GM18867 (cell line): ENCODE data around the gene SPEM3.

Experiments
- ATAC-seq: cut with Tn5 transposase; IDR thresholded peaks from one replicate; pipeline ENCODE4 v1.9.1; 2021; ENCODE audit warnings: mild to moderate bottlenecking, moderate library complexity; ENCODE audit not compliant: unreplicated experiment

SPEM3 gene

GRCh38 chr17:7403727-7403976 lies 25.0 kb upstream of the SPEM3 start:
- no peak for ATAC-seq

GRCh38 chr17:7403977-7404736 lies 24.5 kb upstream of the SPEM3 start, which contains the start of gene TMEM256:
Gene TMEM256 (minus strand): TSS chr17:7404097. CDS start chr17:7404084, 13 bp downstream.
- ATAC-seq: peak; percentile 90

- peak; percentile 20 for ATAC-seq
Measured at GRCh38 chr17:7404737-7405349, 23.8 kb upstream of the SPEM3 start.

GRCh38 chr17:7405350-7406234 lies 23.1 kb upstream of the SPEM3 start:
- no peak for ATAC-seq

GRCh38 chr17:7406235-7406825 lies 22.3 kb upstream of the SPEM3 start:
- no peak for ATAC-seq

- no peak for ATAC-seq
Measured at GRCh38 chr17:7407082-7407481, 21.6 kb upstream of the SPEM3 start.

- no peak for ATAC-seq
Measured at GRCh38 chr17:7407485-7408251, 21.0 kb upstream of the SPEM3 start, which contains the start of gene NLGN2. Gene NLGN2 (plus strand): TSS chr17:7407845. CDS start chr17:7408256, 411 bp downstream.

GRCh38 chr17:7408252-7408727 lies 20.4 kb upstream of the SPEM3 start:
- no peak for ATAC-seq

- no peak for ATAC-seq
Measured at GRCh38 chr17:7408863-7409262, 19.8 kb upstream of the SPEM3 start.

GRCh38 chr17:7409716-7410115 lies 18.9 kb upstream of the SPEM3 start:
- no peak for ATAC-seq

GRCh38 chr17:7410634-7411426 lies 17.8 kb upstream of the SPEM3 start:
- ATAC-seq: no peak

GRCh38 chr17:7411427-7411750 lies 17.3 kb upstream of the SPEM3 start:
- no peak for ATAC-seq

GRCh38 chr17:7413346-7413985 lies 15.2 kb upstream of the SPEM3 start:
- ATAC-seq: no peak

- ATAC-seq: no peak
Measured at GRCh38 chr17:7414837-7415236, 13.8 kb upstream of the SPEM3 start.

- no peak for ATAC-seq
Measured at GRCh38 chr17:7415784-7416183, 12.9 kb upstream of the SPEM3 start.

GRCh38 chr17:7416323-7416722 lies 12.3 kb upstream of the SPEM3 start:
- no peak for ATAC-seq

- ATAC-seq: no peak
Measured at GRCh38 chr17:7417056-7417655, 11.5 kb upstream of the SPEM3 start.

GRCh38 chr17:7418472-7419152 lies 10.0 kb upstream of the SPEM3 start:
- ATAC-seq: no peak
